SK-N-SH (cell line): ENCODE data around the gene SIKE1.

ENCODE experiments used
- POLR2AphosphoS5 ChIP-seq: IDR thresholded peaks from 2 replicates; pipeline ENCODE4 v1.6.1; 2012; ENCODE audit warnings: low read depth, low read length
- RFX5 ChIP-seq: IDR thresholded peaks from 2 replicates; pipeline ENCODE4 v1.6.1; 2012; ENCODE audit warnings: mild to moderate bottlenecking, improper control_type of control experiment, low read length

DNA sequence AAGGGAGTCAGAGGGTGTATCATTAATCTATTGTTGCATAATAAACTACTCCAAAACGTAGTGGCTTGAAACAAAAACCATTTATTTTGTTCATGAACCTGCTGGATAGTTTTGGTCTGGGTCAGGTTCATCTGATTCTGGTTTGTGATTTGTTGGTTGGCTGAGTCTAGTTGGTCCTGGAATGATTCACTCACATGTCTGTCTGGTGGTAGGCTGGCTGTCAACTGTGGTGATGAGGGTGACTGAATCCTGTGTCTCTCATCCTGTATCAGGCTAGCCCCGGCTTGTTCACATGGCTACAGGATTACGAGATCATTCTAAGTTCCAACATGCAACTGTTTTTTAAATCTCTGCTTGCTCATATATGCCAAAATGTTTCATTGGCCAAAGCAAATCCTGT is 22.5 kb upstream of the SIKE1 start:
- no peak for TF ChIP-seq RFX5
- TF ChIP-seq POLR2AphosphoS5, result no peak
